ENCODE results near the gene STAG1.

- TF ChIP-seq MAX (CRISPR knock-in tag; IDR thresholded peaks at IDR 0.05) (no peak), RFX5 (IDR thresholded peaks at IDR 0.05; ENCODE audit: low read depth, low read length) (no peak)
Observed at GRCh38 chr3:136772709-136773108, 20.5 kb upstream of the STAG1 start.

Measured in K562 (cell line).